HG03457 (cell line): ENCODE data around the gene THSD4.

Experiments
- ATAC-seq: cut with Tn5 transposase; IDR thresholded peaks from one replicate; pipeline ENCODE4 v1.9.1; 2021; ENCODE audit warnings: moderate number of reproducible peaks; ENCODE audit not compliant: unreplicated experiment

The THSD4 gene

DNA sequence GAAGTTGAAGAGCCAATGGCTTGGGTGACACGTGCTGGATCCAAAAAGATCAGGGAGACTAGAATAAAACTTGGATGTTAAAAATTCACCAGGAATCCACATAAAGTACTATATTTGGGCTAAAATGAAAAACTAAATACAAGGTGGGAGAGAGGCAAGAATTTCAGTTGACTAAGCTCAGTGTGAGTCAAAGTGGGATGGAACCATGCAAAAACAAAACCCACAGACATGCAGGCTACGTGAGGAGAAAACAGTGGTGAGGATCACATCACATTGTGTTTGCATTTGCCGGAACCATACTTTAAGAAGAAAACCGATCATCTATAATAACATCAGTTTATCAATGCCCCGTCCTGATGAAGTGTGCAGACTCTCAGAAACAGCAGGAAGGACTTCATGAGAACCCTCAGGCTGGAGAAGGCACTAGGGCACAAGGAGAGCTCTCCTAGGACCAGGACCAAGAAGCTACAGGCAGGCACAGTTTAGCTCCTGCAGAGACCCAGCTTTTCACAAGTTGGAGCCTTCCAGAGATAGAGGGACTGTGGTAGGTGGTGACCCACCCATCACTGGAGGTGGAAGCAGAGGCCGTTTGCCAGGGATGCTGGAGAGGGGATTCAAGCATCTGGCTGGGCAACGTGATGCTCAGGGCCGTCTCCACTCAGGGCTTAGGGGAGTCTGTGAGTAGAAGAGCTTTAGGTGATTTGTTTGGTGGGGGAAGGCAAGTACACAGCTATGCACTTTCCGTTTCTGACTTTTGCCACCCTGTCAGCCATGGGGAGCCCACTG lies 666.1 kb downstream of the THSD4 start:
- ATAC-seq, result no peak

DNA sequence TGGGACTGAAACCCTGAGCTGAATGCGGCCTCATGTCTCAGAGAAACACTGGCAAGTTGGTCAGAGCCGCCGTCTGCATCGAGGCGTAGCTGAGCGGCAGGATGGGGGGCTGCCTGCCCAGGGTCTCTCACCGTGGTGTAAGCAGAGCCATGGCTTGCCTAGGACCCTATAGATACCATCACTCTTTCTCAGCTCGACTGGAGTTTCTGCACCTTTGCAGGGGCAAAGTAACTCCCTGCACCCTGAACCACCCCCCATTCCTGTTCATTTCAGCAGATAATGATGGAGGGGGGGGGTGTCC lies 666.6 kb downstream of the THSD4 start:
- no peak for ATAC-seq

DNA sequence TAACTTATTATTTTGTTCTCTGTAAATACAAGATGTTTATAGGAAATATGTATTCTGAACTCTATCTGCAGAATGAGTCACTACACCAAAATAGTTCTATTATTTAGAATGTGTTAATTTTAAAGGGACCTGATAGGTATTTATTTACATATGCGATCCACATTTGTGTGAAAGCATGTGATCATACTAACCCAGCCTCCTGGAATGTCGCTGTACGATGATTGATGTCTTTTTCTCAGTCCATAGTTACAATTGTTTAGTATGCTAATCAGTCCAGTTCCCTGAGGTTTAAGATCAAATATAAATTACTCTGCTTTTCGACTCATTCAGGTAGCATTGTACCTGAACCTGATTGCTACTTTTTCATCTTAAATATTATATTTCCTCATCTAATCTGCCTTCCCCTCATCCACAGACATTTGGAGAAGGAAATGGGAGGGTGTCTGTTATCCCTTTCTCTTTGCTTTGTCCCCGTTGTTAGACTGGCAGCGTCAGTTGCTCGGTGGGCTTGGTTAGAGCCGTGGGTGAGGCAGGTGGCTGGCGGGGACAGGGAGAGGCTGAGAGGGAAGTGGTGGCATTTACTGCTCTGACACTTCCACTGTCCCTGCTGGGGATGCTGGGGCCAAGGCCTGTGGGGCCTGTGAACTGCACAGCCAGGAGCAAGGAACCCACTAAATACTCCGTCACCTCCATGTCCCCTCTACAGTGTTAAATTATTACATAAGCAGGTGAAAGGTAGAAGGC lies 667.3 kb downstream of the THSD4 start:
- ATAC-seq, result no peak

DNA sequence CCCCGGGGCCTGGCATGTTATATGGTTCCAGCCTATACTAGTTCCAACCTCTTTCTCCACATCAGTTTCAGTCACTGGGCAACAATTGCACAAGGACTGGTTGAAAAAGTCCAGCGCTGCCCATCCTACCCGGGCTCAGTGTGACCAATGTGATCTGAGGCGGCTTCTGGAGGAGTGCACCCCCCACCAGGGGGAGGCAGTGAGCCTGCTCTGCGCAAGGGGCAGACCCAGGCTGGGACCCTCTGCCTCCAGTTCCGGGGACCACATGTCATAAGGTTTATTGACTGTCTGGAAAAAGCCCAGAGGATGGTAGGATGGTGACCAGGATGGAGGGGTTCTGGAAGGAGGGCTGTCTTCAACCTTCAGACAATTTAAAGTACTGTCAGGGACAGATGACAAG lies 669.4 kb downstream of the THSD4 start:
- no peak for ATAC-seq

DNA sequence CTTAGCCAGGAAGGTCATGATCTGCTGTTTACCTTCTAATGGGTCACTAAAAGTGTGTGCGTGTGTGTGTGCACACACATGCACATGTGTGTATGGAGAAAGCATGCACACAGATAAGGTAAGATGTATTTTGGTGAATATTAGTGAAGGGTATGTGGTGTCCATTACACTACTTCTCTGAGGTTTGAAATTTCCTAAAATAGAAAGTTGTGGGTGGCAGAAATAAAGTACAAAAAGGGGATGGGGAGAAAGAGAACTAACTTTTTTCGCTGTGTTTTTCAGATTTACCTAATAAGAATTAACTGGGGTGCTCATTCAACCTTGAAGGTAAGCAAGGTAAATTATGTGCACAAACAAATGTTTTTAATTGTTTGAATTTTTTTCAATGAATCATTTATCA lies 670.7 kb downstream of the THSD4 start:
- no peak for ATAC-seq

DNA sequence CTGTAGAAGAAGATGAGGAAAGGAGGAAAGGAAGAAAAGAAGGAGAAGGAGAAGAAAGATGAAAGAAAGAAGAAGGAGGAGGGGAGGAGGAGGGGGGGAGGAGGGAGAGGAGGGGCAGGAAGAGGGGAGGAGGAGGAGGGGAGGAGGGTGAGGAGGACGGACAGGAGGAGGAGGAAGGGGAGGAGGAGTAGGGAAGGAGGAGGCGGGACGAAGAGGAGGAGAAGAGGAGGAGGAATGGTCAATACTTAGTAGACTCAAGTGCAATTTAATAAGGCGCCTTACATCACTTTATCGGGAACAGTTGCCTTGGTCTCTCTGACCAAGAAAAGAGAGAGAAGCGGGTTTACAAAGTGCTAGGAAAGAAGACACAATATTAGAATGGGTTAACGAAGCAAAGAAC lies 671.4 kb downstream of the THSD4 start:
- ATAC-seq, result no peak

DNA sequence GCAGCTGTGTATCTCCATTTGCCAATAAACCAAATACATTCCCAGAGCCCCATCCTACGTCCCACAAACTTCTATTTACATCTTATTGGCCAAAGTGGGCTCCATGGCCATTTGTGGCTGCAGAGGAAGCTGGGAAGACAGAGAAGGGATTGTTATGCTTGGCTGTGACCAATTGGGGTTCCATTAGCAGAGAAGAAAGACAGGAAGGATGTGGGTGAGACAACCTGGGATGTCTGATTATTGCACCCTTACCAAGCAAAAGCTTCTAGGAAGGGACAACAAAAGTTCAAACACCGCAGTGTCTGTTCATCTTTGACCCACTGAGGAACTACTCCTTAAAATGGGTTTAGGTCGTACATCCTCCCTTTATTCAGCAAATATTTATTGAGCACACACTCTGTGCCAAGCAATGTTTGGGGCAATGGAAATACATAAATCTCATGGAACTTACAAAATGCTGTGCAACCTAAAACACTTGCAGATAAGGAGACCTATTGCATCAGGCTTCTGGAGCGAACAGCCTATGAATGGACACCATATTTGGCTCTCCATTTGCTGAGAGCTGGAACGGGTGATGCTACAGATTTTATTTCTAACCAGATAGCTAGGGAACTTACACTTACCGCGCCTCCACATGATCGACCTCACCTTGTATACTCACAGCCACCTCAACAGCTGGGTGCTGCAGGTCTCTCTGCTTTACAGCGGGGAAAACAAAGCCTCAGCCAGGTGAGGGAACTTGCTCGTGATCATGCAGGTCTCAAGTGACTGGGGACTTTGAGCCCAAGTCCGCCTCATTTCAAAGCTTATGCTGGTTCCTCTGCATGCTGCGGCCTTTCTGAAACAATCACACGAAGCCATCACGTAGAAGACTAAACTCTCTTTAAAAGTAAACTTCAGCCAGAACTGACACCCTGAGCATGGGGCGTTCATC lies 673.6 kb downstream of the THSD4 start:
- no peak for ATAC-seq

DNA sequence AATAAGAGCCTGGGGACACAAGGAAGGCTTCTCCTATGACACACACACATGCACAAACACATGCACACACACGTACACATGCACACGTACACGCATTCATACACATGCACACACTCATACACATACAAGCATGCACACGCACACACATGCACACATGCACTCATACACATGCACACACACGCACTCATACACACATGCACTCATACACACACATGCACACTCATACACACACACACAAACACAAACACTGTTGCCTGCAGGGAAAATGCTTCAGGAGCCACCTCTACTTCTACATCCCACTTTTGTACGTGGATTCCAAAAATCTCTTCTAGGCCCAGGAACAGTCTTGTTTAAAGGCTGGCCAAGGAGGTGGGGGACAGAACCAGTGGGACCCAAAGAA lies 674.3 kb downstream of the THSD4 start:
- no peak for ATAC-seq

DNA sequence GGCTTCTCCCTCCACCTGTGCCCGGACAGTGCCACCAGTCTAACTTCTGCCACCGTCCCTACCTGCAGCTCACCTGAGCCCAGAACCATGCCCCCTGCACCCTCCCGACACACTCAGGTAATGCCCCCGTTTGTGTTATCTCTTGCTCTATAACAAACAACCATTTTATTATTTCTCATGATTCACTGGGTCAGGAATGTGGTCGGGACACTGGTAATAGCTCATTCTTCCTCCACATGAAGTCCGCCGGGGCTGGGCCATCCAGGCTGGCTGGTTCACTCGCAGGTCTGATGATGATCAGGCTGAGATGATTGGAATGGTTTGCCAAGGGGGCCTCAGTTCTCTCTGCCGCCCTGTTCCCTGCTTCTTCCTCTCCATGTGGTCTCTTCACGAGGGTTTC lies 674.8 kb downstream of the THSD4 start:
- ATAC-seq, result no peak

DNA sequence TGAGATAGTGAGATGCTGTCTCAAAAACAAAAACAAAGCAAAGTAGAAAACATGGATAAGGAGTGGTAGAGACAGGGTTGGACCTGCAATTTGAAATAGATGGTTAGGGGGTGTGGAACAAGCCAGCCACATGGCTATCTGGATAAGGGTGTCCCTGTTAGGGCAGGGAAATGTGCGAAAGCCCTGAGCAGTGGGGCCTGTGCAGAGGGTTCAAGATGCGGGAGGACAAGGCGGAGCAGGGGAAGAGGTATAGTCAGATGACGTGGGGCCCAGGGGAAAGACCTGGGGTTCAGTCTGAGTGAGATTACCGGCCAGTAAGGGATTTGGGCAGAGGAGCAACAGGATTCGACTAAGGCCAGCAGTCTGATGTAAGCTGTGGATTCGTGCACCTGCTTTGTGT lies 676.7 kb downstream of the THSD4 start:
- no peak for ATAC-seq

DNA sequence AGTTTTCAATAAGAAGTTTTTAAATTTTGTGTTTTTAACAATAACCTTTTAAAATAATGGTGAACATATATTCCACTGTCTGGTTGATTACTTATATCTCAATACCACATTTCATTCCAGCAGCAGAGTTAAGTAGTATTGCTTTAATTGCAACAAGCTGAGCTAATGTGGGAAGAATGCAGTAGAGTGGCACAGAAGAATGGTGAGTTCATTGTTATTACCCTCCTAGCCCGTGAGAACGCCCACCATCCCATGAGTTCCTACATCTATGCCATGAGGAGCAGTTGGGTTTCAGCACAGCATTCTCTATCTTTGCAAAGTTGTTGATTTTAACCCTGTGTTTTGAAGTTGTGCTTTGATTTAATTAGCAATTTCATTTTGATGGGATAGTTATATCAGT lies 677.2 kb downstream of the THSD4 start:
- no peak for ATAC-seq

DNA sequence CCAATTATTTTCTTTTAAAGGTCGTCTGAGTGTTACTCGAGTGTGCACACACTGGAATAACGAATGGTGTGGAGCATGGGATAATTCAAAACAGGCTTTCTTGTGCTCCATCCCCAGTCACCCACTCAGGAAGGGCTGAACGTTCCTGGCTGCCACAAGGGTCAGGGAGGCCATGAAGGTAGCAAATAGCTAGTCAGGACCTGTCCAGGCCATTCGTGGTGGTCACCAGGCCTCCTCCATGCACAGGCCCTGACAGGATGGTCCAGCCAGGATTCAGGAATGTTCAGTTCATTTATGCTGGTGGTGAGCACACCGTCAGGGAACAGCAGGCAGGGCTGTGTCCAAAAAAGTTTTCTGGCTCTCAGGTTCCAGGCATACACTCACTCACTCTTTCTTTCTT lies 683.4 kb downstream of the THSD4 start:
- ATAC-seq, result no peak

DNA sequence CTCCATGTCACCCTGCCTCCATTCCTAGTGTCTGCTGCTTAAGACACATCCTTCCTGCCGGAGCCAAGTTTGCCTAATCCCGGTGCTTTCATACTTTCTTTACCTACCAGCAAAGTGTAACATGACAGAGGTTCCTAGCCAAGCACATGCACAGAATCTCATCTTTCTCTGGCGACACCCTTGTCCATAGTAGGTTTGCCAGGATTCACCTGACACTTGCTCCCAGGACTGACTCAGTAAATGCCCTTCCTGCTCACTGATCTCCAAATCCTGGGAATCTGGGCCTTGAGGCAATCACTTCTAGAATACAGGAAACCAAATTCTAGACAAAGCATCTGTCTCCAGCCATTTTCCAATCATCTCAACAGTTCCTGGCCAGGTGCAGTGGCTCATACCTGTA lies 684.9 kb downstream of the THSD4 start:
- no peak for ATAC-seq

DNA sequence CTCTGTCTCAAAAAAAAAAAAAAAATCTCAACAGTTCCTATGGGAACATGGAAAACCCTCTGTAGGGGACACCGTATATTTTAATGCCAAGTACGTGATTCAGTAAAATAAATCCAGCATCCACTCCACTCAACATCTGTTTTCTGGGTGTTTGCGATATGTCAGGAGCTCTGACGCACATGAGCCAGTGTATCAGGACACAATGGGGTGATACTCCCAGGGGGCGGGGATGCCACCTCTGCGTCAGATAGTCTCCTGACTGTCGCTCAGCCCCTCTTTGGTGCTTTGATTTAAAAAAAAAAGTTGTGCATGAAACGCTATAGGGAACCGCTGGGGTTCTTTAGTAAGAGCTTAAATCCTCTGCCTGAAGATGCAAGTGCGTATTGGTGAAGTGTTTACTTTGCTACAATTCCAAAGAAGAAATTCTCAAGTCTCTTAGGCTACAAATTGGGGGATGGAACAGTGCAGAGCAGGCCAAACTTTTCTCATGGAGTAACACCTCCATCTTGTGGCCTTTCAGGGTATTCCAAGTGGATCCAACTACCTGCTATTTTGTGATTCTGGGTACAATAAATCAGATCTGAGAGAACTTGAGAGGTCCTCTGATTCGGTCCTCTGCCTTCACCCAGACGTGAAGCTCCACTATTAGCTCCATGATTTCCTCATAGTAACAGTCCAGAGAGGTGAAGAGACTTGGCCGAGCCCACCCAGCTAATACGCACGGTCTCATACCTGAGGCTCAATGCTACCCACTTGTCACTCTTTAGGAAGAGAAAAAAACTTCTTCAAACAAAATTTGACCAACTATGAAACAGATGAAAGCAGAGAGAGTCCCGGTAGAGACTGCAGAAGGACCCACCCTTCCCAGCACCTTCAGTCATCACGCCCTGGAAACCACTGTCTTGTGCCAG lies 685.8 kb downstream of the THSD4 start:
- no peak for ATAC-seq

DNA sequence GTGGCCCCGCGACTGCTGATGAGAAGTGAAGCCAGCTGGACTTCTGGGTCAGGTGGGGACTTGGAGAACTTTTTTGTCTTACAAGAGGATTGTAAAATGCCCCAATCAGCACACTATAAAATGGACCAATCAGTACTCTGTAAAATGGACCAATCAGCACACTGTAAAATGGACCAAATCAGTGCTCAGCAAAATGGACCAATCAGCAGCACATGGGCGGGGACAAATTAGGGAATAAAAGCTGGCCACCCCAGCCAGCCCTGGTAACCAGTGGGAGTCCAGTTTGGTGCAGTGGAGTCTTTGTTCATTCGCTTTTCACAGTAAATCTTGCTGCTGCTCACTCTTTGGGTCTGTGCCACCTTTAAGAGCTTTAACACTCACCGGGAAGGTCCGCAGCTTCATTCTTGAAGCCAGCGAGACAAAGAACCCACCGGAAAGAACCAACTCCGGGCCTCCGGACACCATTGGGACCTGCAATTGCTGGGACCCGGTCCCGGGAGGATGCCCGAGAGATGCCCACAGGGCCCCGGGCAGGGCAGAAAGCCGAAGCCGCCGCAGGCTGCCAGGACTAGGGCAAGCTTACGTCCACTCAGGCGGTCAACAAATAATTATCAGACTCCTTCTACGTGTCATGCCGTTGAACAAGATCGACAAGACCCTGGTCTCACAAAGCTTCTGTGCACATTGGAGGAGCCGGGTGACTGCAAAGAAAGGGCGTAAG lies 686.8 kb downstream of the THSD4 start:
- no peak for ATAC-seq

DNA sequence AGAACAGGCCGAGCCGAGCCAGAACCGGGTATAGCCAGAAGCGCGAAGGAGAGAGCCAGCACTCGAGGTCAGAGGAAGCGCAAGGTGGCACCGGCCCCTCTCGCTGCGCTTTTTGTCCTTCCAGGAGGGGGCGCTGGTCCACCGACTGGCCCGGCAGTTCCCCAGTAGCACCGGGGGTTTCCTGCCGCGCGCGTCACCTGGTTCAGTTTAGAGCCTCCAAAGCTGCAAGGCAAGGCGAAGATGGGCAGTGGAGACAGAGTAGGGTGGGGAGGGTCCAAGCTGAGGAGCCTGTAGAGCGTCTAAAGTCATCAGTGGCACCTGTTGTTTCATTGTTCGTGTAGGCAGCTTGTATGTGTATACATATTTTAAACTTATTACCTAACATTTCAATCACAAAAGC lies 687.5 kb downstream of the THSD4 start:
- no peak for ATAC-seq

DNA sequence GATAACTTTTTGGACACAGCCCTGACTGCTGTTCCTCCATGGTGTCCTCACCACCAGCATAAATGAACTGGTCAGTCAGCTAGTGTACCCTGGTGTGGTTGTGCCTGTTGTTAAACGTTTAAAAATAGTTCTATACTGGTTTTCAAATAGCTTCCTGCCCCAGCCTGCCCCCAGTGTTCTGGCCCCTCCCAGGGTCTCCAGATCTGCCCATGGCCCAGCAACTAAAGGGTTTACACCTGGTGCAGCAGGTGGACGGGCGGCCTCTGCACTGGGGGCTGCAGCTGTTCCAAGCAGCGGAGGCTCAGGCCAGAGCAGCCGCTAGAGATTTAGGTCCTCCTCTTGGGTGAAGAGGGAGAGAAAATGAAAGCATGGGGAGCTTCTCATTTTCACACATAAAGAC lies 689.0 kb downstream of the THSD4 start:
- ATAC-seq, result no peak

DNA sequence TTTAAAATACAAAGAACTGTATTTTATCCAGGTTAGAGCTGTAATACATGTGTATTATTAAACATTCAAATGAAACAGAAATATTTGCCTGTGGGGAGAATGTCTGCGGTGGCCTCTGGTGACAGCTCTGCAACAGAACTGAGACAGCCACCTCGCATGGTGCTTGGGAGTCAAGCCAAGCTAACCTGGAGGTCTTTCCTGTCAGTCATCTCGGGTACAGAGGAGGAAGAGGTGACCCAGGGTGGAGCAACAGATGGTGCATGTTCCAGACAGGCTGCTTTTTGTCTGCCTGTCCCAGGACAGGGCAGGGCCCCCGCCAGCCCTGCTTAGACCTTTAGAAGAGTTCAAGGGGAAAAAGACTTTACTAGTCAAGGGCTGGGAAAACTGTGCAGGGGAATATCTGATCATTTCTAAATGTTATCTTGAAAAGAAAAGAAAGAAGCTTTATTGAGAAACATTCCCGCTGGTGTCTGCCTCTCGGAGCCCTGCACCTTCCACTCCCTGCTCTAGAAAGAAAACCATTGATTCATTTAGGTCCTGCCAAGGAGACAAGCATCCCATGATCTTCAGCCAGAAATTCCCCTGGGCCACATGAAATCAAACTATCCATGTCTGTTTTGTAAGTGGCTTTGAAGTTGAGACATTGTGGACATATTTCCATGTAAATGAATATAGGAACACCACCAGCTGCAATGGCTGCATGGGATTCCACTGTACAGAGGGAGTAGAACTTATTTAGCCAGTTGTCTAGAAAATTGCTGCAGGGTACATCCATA lies 689.6 kb downstream of the THSD4 start:
- no peak for ATAC-seq

DNA sequence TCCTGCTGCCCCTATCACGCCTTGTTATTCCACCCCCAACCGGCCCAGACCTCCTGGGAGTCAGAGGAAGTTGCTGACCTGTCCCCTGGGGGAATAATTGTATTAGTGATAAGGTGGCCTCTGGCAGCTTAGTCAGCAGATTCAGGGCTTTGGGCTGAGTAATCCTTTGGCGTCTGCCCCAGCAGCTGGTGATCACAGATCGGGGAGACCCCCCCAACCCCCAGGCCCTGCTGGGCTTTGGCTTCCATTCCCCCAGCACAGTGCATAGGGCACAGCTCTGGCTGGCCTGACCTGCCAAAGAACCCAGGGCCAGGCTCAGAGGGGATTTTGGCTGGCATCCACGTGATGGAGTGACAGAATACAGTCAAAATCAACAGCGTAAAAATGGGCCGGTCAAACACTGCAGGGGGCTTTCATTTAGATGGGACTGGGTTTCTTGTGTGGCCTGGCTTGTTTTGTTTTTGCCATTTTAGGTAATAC lies 691.2 kb downstream of the THSD4 start:
- no peak for ATAC-seq
